ENCODE measurements around the gene MBP. TPM values are rescaled to one million over a fixed set of nuclear protein-coding genes. Genes with fewer than 3 reads are reported as not detected.

Gene MBP
- total RNA-seq, 1 experiment from 2014 or later, result not detected

DNA sequence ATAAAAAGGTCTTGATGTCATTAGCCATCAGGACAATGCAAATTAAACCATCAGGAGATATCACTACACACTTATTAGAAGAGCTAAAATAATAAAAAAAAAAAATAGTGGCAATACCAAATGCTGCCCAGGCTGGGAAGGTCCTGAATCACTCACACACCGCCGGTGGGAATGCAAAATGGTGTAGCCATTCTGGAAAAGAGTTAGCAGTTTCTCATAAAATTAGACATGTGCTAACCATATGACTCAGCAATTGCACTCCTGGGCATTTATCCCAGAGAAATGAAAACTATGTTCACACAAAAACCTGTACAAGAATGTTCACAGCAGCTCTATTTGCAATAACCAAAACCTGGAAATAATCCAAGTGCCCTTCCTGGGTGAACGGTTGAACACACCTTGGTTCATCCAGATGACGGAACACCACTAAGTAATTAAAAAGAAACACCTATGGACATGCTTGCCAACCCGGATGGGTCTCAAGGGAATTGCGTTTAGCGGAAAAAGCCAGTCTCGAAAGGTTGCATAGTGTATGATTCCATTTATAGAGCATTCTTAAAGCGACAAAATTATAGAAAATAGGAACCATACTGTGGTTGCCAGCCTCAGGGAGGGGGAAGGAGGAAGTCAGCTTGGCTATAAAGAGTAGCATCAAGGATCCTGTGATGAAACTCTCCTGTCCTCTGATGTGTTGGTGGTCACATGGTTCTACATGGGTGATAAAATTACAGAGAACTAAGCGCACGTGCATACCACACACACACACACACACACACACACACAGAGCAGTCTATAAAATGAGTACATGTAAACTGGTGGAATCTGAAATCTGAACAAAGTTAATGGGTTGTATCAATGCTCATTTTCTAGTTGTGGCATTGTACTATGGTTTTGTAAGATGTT lies 4.6 kb downstream of the MBP start:
- 0 out of 2 replicates have a peak, but pooled peaks cover 2% of the 10 kb centered on the region for H3K9me3 ChIP-seq
- peak; percentile 74 for DNase-seq
- no peak overlapping the region for H3K4me3 ChIP-seq
- H3K36me3 ChIP-seq, result no peaks in the 10 kb centered on the region
- H3K27me3 ChIP-seq, result no peaks in the 10 kb centered on the region

GRCh38 chr18:77124452-77124922 lies 8.1 kb downstream of the MBP start:
- Histone ChIP-seq H3K36me3 (no peaks in the 10 kb centered on the region), H3K27me3 (no peaks in the 10 kb centered on the region), H3K9me3 (0 out of 2 replicates have a peak, but pooled peaks cover 2% of the 10 kb centered on the region), H3K4me3 (no peak overlapping the region)
- no peak for DNase-seq

DNA sequence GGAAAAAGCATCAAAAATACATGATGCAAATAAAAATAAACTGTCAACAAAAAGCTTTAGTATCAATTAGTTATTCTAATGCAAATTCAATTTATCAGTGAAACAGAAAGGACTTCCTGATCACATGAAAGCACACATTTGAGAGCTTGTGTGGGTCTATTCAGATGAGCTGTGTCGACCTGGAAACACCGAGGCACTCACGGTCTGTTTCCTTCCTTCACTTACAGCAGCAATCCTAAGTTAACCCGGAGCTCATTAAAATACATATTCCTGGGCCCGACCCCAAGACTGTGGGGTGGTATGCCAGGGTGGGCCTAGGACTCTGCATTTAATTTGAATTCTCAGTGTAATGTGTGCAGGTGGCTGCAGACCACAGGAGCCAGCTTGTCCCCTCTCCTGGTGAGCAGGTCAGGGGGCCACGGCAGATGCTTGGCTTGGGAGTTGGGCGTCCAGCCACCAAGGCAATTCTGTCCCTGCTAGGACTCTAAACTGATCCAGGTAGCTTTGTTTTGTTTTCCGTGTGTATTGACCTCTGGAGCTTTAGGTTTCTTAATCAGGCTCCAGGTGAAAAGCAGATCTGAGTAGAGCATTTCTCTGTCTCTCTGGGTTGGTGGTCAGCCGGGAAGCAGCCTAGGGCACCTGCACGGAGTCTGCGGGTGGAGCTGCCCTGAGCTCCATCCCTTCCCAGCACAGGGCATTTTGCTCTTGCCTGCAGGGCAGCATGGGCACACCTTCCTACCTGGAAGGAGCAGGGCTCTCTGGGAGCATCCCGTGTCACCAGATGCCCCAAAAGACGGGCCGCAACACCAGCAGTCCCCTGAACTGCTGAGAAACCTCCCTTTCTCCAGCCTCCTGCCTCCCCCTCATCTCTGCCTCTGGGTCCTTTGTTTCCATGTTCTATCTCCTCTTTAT lies 9.0 kb downstream of the MBP start:
- Histone ChIP-seq H3K36me3 (no peaks in the 10 kb centered on the region), H3K4me3 (no peak overlapping the region), H3K27me3 (no peaks in the 10 kb centered on the region), H3K9me3 (0 out of 2 replicates have a peak, but pooled peaks cover 2% of the 10 kb centered on the region)
- DNase-seq, result no peak

- Histone ChIP-seq H3K9me3 (0 out of 2 replicates have a peak, but pooled peaks cover 2% of the 10 kb centered on the region), H3K27me3 (no peaks in the 10 kb centered on the region), H3K36me3 (no peaks in the 10 kb centered on the region), H3K4me3 (no peak overlapping the region)
- DNase-seq, result no peak
These were observed 11.1 kb downstream of the MBP start for GRCh38 chr18:77121523-77121922.

DNA sequence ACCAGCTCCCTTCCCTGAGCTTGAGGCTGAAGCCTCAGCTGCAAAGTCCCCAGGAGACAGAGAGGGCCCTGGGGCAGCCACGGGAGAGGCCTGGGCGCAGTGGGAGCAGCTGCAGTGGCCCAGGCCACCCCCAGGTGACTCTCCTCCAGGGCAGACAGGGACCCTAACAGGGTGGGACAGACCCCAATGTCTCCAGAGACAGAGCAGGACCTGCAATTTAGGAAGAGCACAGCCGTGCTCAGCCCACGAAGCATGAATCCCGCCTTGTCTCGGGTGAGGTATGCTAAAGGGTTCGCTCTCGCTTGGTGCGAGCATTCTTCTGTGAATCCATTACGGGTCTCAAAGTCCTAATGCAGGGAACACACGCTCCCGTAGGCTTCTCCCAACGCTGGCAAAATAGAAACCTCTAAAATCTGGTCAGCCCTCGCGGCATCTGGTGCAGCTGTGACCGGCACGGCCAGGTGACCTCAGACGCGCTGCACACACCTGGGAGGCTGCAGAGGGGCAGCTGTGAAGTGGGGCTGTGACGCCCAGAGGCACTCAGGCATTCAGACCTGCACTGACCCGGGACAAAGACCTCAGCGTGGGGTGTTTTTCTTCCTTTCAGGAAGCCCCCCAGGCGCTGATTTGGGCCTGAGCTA lies 12.6 kb downstream of the MBP start:
- no peak overlapping the region for H3K4me3 ChIP-seq
- no peak for DNase-seq
- no peaks in the 10 kb centered on the region for H3K9me3 ChIP-seq
- H3K27me3 ChIP-seq, result no peaks in the 10 kb centered on the region
- no peaks in the 10 kb centered on the region for H3K36me3 ChIP-seq

GRCh38 chr18:77119101-77119850 lies 13.3 kb downstream of the MBP start:
- Histone ChIP-seq H3K4me3 (no peak overlapping the region), H3K27me3 (no peaks in the 10 kb centered on the region), H3K36me3 (no peaks in the 10 kb centered on the region), H3K9me3 (no peaks in the 10 kb centered on the region)
- DNase-seq, result no peak

- no peak overlapping the region for H3K4me3 ChIP-seq
- DNase-seq, result no peak
- H3K36me3 ChIP-seq, result no peaks in the 10 kb centered on the region
- no peaks in the 10 kb centered on the region for H3K27me3 ChIP-seq
- no peaks in the 10 kb centered on the region for H3K9me3 ChIP-seq
These were observed 14.1 kb downstream of the MBP start for GRCh38 chr18:77118256-77119090.

DNA sequence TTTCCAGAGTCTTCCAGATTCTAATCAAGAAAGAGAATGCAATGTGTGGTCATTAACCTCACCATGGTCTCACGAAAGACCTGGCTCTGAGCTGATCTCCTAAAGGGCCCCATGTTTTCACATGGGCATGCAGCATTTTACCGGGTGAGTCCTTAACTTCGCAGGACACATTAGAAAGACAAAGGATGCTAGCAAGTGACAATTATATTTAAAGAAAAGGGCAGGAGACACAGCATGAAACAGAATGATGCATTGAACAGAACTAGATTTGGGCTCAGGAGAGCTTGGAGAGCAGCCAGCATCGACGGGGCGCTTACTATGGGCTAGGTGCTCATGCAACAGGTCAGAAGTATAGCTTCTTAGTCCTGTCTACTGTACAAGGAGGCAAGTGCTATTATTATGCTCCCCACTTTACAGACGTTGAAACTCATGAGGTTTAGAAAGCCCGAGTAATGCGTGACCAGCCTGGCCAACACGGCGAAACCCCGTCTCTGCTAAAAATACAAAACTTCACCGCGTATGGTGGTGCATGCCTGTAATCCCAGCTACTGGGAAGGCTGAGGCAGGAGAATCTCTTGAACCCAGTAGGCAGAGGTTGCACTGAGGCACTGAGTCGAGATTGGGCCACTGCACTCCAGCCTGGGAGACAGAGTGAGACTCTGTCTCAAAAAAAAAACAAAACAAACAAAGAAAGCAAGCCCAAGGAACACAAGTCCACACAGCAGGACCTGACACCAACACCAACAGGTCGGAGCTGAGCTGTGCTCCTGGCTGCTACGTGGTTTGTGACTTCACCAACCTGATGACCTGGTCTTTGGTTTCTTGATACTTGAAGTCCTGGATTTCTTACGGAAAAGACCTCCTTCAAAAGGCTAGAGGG lies 16.1 kb downstream of the MBP start:
- Histone ChIP-seq H3K9me3 (no peaks in the 10 kb centered on the region), H3K4me3 (no peak overlapping the region), H3K36me3 (no peaks in the 10 kb centered on the region), H3K27me3 (no peaks in the 10 kb centered on the region)
- DNase-seq, result no peak

- Histone ChIP-seq H3K36me3 (no peaks in the 10 kb centered on the region), H3K4me3 (no peak overlapping the region), H3K9me3 (no peaks in the 10 kb centered on the region), H3K27me3 (no peaks in the 10 kb centered on the region)
- no peak for DNase-seq
These were observed 17.2 kb downstream of the MBP start for GRCh38 chr18:77115192-77115953.

GRCh38 chr18:77114415-77115191 lies 18.0 kb downstream of the MBP start:
- no peaks in the 10 kb centered on the region for H3K27me3 ChIP-seq
- DNase-seq, result peak; percentile 95
- H3K4me3 ChIP-seq, result no peak overlapping the region
- H3K9me3 ChIP-seq, result no peaks in the 10 kb centered on the region
- H3K36me3 ChIP-seq, result no peaks in the 10 kb centered on the region

GRCh38 chr18:77114152-77114414 lies 18.5 kb downstream of the MBP start:
- no peaks in the 10 kb centered on the region for H3K9me3 ChIP-seq
- H3K27me3 ChIP-seq, result no peaks in the 10 kb centered on the region
- no peak for DNase-seq
- H3K36me3 ChIP-seq, result no peaks in the 10 kb centered on the region
- no peak overlapping the region for H3K4me3 ChIP-seq

DNA sequence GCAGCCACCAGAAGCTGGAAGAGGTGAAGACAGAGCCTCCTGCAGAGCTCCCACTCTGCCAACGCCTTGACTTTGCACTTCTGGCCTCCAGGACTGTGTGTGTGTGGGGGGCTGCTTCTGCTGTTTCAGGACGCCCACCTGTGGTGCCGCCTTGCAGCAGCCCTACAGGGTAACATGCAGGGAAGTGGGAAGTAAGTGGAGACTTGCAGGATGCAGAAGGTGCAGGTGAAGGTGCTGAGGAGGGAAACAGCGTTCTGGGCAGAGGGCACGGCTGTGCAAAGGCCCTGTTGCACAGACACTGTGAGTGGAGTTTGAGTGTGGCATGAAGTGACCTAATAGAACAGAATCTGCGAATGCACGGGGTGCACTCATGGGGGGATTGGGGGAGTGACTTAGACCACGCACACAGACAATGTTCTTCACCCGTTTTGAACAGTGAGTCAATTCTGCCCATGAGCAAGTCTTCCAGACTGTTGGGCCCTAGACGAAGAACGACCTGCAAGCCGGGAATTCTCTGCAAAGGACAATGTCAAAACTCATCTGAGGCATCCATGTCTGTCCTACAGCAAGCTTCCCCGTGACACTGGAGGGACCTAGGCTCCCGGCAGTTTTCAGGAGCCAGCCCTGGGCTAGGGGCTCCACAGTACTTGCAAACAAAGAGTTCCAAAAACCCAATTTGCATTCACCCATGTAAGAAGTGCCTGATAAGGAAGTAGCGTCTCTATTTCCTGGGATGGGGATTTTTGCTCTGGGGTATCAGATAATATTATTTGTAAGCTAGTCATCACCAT lies 19.0 kb downstream of the MBP start:
- Histone ChIP-seq H3K27me3 (no peaks in the 10 kb centered on the region), H3K36me3 (no peaks in the 10 kb centered on the region), H3K9me3 (no peaks in the 10 kb centered on the region), H3K4me3 (no peak overlapping the region)
- DNase-seq, result no peak

- no peaks in the 10 kb centered on the region for H3K9me3 ChIP-seq
- no peaks in the 10 kb centered on the region for H3K36me3 ChIP-seq
- H3K27me3 ChIP-seq, result no peaks in the 10 kb centered on the region
- H3K4me3 ChIP-seq, result no peak overlapping the region
- no peak for DNase-seq
These were observed 19.9 kb downstream of the MBP start for GRCh38 chr18:77112747-77113092.

Measured in MG63 (cell line).